ENCODE measurements around the gene LOXL3. TPM values are rescaled to one million over a fixed set of nuclear protein-coding genes. Genes with fewer than 3 reads are reported as not detected.

Gene LOXL3
- polyA plus RNA-seq, 1 of the 3 experiments (the other 2 are of a cell fraction): 47.9 TPM

DNA sequence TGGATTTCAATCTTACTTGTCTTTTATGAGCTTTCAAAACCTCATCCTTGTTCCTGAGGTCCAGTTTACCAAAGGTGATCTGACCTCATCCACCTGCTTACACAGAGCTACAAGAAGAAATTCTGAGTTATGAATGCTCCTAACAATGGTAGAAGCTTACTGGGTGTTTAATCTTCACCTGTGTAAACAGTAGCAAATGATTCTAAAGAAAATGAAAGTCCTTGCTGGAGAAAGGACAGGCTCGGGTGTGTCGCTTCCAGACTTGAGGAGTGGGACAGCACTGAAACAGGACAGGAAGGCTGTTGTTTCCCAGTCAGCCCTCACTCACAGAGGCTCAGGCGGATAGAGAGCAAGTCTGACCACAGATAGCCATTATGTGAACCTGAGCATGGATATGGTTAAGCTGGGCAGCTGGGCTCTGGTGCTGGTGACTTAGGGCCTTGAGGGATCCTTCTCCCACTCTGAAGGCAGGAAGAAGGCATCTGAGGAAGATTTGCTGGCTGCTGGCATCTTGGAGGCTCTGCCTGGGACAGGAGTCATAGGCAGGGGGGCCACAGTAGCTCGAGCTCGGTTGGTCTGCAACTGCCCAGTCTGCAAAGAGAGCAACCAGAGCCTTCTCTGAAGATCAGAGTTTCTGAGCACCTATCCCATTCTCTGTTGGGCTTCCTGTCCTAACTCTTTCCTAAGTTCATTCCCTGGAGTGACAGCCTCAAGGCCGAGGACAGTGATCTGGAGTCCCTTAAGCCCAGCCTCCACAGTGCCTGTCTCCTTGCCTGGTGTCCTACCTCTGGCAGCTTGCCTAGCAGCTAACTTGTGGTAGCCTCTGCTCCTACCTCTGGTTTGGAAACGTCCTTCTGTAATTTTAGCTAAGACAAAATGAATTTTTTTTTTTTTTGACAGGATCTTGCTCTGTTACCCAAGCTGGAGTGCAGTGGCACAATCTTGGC, 4.8 kb upstream of the LOXL3 start:
- Histone ChIP-seq H3K79me2 (ENCODE audit: insufficient read depth) (peaks cover 23% of the 10 kb centered on the region), H2AFZ (ENCODE audit: low read depth) (no peak overlapping the region), H3K27me3 (ENCODE audit: insufficient read depth) (no peaks in the 10 kb centered on the region), H3F3A (replicated peaks; ENCODE audit: insufficient read depth) (peaks cover 8% of the 10 kb centered on the region), H3K9me3 (no peaks in the 10 kb centered on the region), H3K4me2 (no peak overlapping the region), H4K20me1 (ENCODE audit: insufficient read depth) (no peaks in the 10 kb centered on the region), H3K9me2 (no peaks in the 10 kb centered on the region), H3K27ac (ENCODE audit: low read depth in 2 of 2, low read length in 1 of 2) (no peak overlapping the region), H3K9ac (no peak overlapping the region), H3K36me3 (replicated peaks in 1 of 2; ENCODE audit: control insufficient read depth in 1 of 2, insufficient read depth in 2 of 2, low read length in 1 of 2) (peaks cover 10 to 17% of the 10 kb centered on the region in 2 experiments), H3K4me3 (ENCODE audit: low read depth in 2 of 2, low read length in 1 of 2) (no peak overlapping the region), H3K4me1 (ENCODE audit: control insufficient read depth in 1 of 2, insufficient read depth in 2 of 2, low read depth in 1 of 2, low read length in 1 of 2) (peaks cover 9 to 10% of the 10 kb centered on the region in 2 experiments; a peak in 2 of 4 replicates)
- CTCF ChIA-PET: interaction anchor here (1.1 to 3.2 kb wide), 3 partner anchors 9 to 30 kb away, joined by 3 to 15 read pairs (median 7); no protein-coding TSS in a partner anchor
- DNase-seq: no peak
- 76% methylated on average over 7 of the region's 7 CpGs for WGBS (ENCODE audit: low lambda C conversion rate)
- POLR2A ChIA-PET: no interaction called here
- TF ChIP-seq, protein P1, sequence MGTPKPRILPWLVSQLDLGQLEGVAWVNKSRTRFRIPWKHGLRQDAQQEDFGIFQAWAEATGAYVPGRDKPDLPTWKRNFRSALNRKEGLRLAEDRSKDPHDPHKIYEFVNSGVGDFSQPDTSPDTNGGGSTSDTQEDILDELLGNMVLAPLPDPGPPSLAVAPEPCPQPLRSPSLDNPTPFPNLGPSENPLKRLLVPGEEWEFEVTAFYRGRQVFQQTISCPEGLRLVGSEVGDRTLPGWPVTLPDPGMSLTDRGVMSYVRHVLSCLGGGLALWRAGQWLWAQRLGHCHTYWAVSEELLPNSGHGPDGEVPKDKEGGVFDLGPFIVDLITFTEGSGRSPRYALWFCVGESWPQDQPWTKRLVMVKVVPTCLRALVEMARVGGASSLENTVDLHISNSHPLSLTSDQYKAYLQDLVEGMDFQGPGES (IDR thresholded peaks at IDR 0.05; ENCODE audit: low read depth, low read length): no peak
- TF ChIP-seq SMC3 (IDR thresholded peaks at IDR 0.05; ENCODE audit: low read depth, low read length) (no peak), NRF1 (IDR thresholded peaks at IDR 0.05; ENCODE audit: low read depth, low read length) (no peak), CHD2 (IDR thresholded peaks at IDR 0.05; ENCODE audit: low read length, partially characterized antibody) (no peak), YY1 (IDR thresholded peaks at IDR 0.05; ENCODE audit: low read depth) (no peak), FOXM1 (IDR thresholded peaks at IDR 0.05; ENCODE audit: low read depth) (no peak), EP300 (IDR thresholded peaks at IDR 0.05; ENCODE audit: borderline replicate concordance in 1 of 2, low read depth in 1 of 2, low read length in 1 of 2) (no peak), EZH2phosphoT487 (IDR thresholded peaks at IDR 0.05; ENCODE audit: borderline replicate concordance, low read depth) (no peak)

DNA sequence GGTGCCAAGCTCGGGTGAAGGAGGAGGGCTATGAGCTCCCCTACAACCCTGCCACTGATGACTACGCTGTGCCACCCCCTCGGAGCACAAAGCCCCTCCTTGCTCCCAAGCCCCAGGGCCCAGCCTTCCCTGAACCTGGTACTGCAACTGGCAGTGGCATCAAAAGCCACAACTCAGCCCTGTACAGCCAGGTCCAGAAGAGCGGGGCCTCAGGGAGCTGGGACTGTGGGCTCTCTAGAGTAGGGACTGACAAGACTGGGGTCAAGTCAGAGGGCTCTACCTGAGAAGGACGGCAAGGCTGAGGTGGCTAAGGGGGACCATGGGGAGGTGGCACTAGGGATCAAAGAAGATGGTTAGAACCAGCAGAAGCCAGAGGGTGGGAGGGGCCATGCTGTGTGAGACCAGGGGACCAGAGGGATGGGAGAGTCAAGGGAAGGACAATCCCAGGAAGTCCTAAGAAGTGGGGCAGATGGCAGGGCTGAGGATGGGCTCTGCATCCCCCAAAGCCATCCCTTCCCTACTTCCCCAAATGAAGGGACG, 3.2 kb upstream of the LOXL3 start:
- Histone ChIP-seq H3K4me2 (no peak overlapping the region), H3K9me2 (no peaks in the 10 kb centered on the region), H3K4me1 (ENCODE audit: control insufficient read depth in 1 of 2, insufficient read depth in 2 of 2, low read depth in 1 of 2, low read length in 1 of 2) (peaks cover 5 to 24% of the 10 kb centered on the region in 2 experiments; a peak in 1 of 4 replicates), H3K79me2 (ENCODE audit: insufficient read depth) (peaks cover 39% of the 10 kb centered on the region), H3K9me3 (no peaks in the 10 kb centered on the region), H3K36me3 (replicated peaks in 1 of 2; ENCODE audit: control insufficient read depth in 1 of 2, insufficient read depth in 2 of 2, low read length in 1 of 2) (peaks cover 12 to 17% of the 10 kb centered on the region in 2 experiments), H2AFZ (ENCODE audit: low read depth) (no peak overlapping the region), H3K27me3 (ENCODE audit: insufficient read depth) (no peaks in the 10 kb centered on the region), H3F3A (replicated peaks; ENCODE audit: insufficient read depth) (peaks cover 17% of the 10 kb centered on the region), H4K20me1 (ENCODE audit: insufficient read depth) (no peaks in the 10 kb centered on the region), H3K4me3 (ENCODE audit: low read depth in 2 of 2, low read length in 1 of 2) (no peak overlapping the region), H3K27ac (ENCODE audit: low read depth in 2 of 2, low read length in 1 of 2) (no peak overlapping the region), H3K9ac (no peak overlapping the region)
- no peak for DNase-seq
- 99% methylated on average over 6 of the region's 6 CpGs for WGBS (ENCODE audit: low lambda C conversion rate)
- POLR2A ChIA-PET: no interaction called here
- TF ChIP-seq FOXJ3 (CRISPR knock-in tag; IDR thresholded peaks at IDR 0.05): no peak
- no peak for TF ChIP-seq FOXM1 (IDR thresholded peaks at IDR 0.05; ENCODE audit: low read depth)
- TF ChIP-seq EP300 (IDR thresholded peaks at IDR 0.05; ENCODE audit: borderline replicate concordance in 1 of 2, low read depth in 1 of 2, low read length in 1 of 2): no peak
- no peak for TF ChIP-seq MEF2A (IDR thresholded peaks at IDR 0.05; ENCODE audit: borderline replicate concordance, low read depth)
- TF ChIP-seq POLR2AphosphoS5 (IDR thresholded peaks at IDR 0.05; ENCODE audit: low read depth, low read length): no peak
- no peak for TF ChIP-seq MXI1 (IDR thresholded peaks at IDR 0.05; ENCODE audit: low read depth, low read length)
- no peak for TF ChIP-seq NRF1 (IDR thresholded peaks at IDR 0.05; ENCODE audit: low read depth, low read length)
- no peak for TF ChIP-seq NFIC (IDR thresholded peaks at IDR 0.05; ENCODE audit: borderline replicate concordance)
- TF ChIP-seq YY1 (IDR thresholded peaks at IDR 0.05; ENCODE audit: low read depth): no peak
- no peak for TF ChIP-seq GATA2 (CRISPR knock-in tag; IDR thresholded peaks at IDR 0.05)
- CTCF ChIA-PET: interaction anchor here (1.1 to 1.4 kb wide), 2 partner anchors 11 to 31 kb away, joined by 3 to 5 read pairs; no protein-coding TSS in a partner anchor
